Measurements from ENCODE around the gene TCF7L1. TPM values are rescaled to one million over a fixed set of nuclear protein-coding genes. Genes with fewer than 3 reads are reported as not detected.

The TCF7L1 gene
- total RNA-seq, 1 experiment from 2014 or later = 30.4 TPM

DNA sequence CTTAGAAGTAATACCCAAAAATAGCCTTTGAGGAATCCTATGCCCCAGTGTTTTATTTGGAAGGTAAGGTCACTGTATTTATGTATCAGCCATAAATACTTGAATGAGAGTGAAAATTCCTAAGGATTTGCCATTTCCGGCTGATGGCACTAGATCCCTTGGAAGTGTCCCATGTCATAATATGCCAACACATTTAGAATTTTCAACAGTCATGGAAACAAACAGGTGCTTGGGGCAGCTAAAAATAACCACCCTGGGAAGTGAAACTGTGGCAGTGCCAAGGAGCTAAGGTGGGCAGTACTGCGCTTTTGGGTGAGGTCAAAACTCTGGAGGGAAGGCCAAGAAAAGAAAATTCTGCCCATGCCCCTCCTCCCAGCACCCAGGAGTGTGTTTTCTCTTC is 80.2 kb downstream of the TCF7L1 start:
- DNase-seq (ENCODE audit: low read depth, low spot score) = no peak
- Histone ChIP-seq H3K4me1 (ENCODE audit: control insufficient read depth, insufficient read depth, low read length) (peaks cover 5% of the 10 kb centered on the region; the same call in 1 of the 2 replicates), H3K4me3 (ENCODE audit: low read depth in 2 of 2, low read length in 2 of 2) (no peak overlapping the region), H3K9me3 (ENCODE audit: control insufficient read depth, insufficient read depth, low read depth, low read length) (no peaks in the 10 kb centered on the region), H3K36me3 (ENCODE audit: control insufficient read depth, insufficient read depth, low read length) (no peaks in the 10 kb centered on the region), H3K27ac (ENCODE audit: low read length) (no peak overlapping the region), H3K27me3 (ENCODE audit: control insufficient read depth, insufficient read depth, low read length) (no peaks in the 10 kb centered on the region)
- no TSS peak for BruUV-seq (replicated peaks)
- ATAC-seq = no peak
- TF ChIP-seq SIN3A (IDR thresholded peaks at IDR 0.05; ENCODE audit: borderline replicate concordance, insufficient read depth, low read depth, low read length) = no peak
- TF ChIP-seq TCF7L2 (IDR thresholded peaks at IDR 0.05; ENCODE audit: low read depth, low read length) = no peak
- no peak for TF ChIP-seq POLR2AphosphoS5 (IDR thresholded peaks at IDR 0.05; ENCODE audit: low read depth, low read length)
- TF ChIP-seq, protein P1, sequence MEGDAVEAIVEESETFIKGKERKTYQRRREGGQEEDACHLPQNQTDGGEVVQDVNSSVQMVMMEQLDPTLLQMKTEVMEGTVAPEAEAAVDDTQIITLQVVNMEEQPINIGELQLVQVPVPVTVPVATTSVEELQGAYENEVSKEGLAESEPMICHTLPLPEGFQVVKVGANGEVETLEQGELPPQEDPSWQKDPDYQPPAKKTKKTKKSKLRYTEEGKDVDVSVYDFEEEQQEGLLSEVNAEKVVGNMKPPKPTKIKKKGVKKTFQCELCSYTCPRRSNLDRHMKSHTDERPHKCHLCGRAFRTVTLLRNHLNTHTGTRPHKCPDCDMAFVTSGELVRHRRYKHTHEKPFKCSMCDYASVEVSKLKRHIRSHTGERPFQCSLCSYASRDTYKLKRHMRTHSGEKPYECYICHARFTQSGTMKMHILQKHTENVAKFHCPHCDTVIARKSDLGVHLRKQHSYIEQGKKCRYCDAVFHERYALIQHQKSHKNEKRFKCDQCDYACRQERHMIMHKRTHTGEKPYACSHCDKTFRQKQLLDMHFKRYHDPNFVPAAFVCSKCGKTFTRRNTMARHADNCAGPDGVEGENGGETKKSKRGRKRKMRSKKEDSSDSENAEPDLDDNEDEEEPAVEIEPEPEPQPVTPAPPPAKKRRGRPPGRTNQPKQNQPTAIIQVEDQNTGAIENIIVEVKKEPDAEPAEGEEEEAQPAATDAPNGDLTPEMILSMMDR (IDR thresholded peaks at IDR 0.05) = no peak
- TF ChIP-seq REST (IDR thresholded peaks at IDR 0.05; ENCODE audit: insufficient read depth in 1 of 2, low read depth in 2 of 2, low read length in 1 of 2) = no peak
- intact Hi-C loops (cut with micrococcal nuclease; ENCODE audit: unreplicated experiment) = no loop called here
- in situ Hi-C loops (cut with HindIII; ENCODE audit: low pct_unique_long_range_greater_than_20kb, low sequenced_read_pairs) = no loop called here
- ChIA-PET CTCF (interaction anchor here (0.6 kb wide), 1 partner anchor 141 kb away, joined by 4 read pairs; no protein-coding TSS in a partner anchor), POLR2A (no interaction called here)

GRCh38 chr2:85213901-85214512 is 80.8 kb downstream of the TCF7L1 start:
- DNase-seq (ENCODE audit: low read depth, low spot score) (no peak), ATAC-seq (no peak)
- intact Hi-C loops (cut with micrococcal nuclease; ENCODE audit: unreplicated experiment) (no loop called here), in situ Hi-C loops (cut with HindIII; ENCODE audit: low pct_unique_long_range_greater_than_20kb, low sequenced_read_pairs) (no loop called here)
- Histone ChIP-seq H3K4me3 (ENCODE audit: low read depth in 2 of 2, low read length in 2 of 2) (no peak overlapping the region), H3K27me3 (ENCODE audit: control insufficient read depth, insufficient read depth, low read length) (no peaks in the 10 kb centered on the region), H3K9me3 (ENCODE audit: control insufficient read depth, insufficient read depth, low read depth, low read length) (no peaks in the 10 kb centered on the region), H3K4me1 (ENCODE audit: control insufficient read depth, insufficient read depth, low read length) (peaks cover 5% of the 10 kb centered on the region; the same call in 1 of the 2 replicates), H3K27ac (ENCODE audit: low read length) (no peak overlapping the region), H3K36me3 (ENCODE audit: control insufficient read depth, insufficient read depth, low read length) (no peaks in the 10 kb centered on the region)
- ChIA-PET CTCF (interaction anchor here (0.6 kb wide), 1 partner anchor 141 kb away, joined by 4 read pairs; no protein-coding TSS in a partner anchor), POLR2A (no interaction called here)
- BruUV-seq (replicated peaks) = no TSS peak
- TF ChIP-seq REST (IDR thresholded peaks at IDR 0.05; ENCODE audit: insufficient read depth in 1 of 2, low read depth in 2 of 2, low read length in 1 of 2) (no peak), SIN3A (IDR thresholded peaks at IDR 0.05; ENCODE audit: borderline replicate concordance, insufficient read depth, low read depth, low read length) (no peak), POLR2AphosphoS5 (IDR thresholded peaks at IDR 0.05; ENCODE audit: low read depth, low read length) (no peak)

All from Panc1 (cell line).